WTC11 (cell line): ENCODE measurements around the gene SSBP2.

Experiments
- CREM ChIP-seq: sonication (generic); formaldehyde crosslinking; IDR thresholded peaks from 2 replicates; pipeline ENCODE4 v1.8.1; 2022; ENCODE audit warnings: mild to moderate bottlenecking, missing genetic modification reagents, moderate library complexity
- ETV6 ChIP-seq: sonication (generic); formaldehyde crosslinking; IDR thresholded peaks from 2 replicates; pipeline ENCODE4 v1.8.1; 2022; ENCODE audit warnings: mild to moderate bottlenecking, missing genetic modification reagents
- GABPB1 ChIP-seq: sonication (generic); formaldehyde crosslinking; IDR thresholded peaks from 2 replicates; pipeline ENCODE4 v1.8.1; 2023; ENCODE audit warnings: mild to moderate bottlenecking, missing genetic modification reagents
- MXD4 ChIP-seq: fragments of 250-450 bp; sonication (Bioruptor Pico); IDR thresholded peaks from 2 replicates; pipeline ENCODE4 v1.8.0; 2021; ENCODE audit warnings: mild to moderate bottlenecking, moderate library complexity, borderline replicate concordance
- NR2C2 ChIP-seq: sonication (generic); formaldehyde crosslinking; IDR thresholded peaks from 2 replicates; pipeline ENCODE4 v1.8.0; 2022; ENCODE audit warnings: mild to moderate bottlenecking, missing genetic modification reagents
- ZNF263 ChIP-seq: sonication (generic); formaldehyde crosslinking; IDR thresholded peaks from 2 replicates; pipeline ENCODE4 v1.8.1; 2022; ENCODE audit warnings: low read depth, mild to moderate bottlenecking, moderate library complexity, missing genetic modification reagents
- ZNF671 ChIP-seq: fragments of 250-450 bp; sonication (Bioruptor Pico); IDR thresholded peaks from 2 replicates; pipeline ENCODE4 v1.8.0; 2021; ENCODE audit warnings: mild to moderate bottlenecking
- TF ChIP-seq, protein P1 (sequence below): sonication (generic); formaldehyde crosslinking; IDR thresholded peaks from 2 replicates; pipeline ENCODE4 v1.8.1; 2022; ENCODE audit warnings: mild to moderate bottlenecking, missing genetic modification reagents, moderate library complexity, borderline replicate concordance
- TF ChIP-seq, protein P2 (sequence below): sonication (generic); formaldehyde crosslinking; IDR thresholded peaks from 2 replicates; pipeline ENCODE4 v1.8.0; 2022; ENCODE audit warnings: mild to moderate bottlenecking, missing genetic modification reagents
- TF ChIP-seq, protein P3 (sequence below): fragments of 200-600 bp; IDR thresholded peaks from 2 replicates; pipeline ENCODE4 v1.8.0; 2022; ENCODE audit warnings: antibody characterized with exemption
- TF ChIP-seq, protein P4 (sequence below): sonication (generic); formaldehyde crosslinking; IDR thresholded peaks from 2 replicates; pipeline ENCODE4 v1.8.1; 2023; ENCODE audit warnings: mild to moderate bottlenecking, missing genetic modification reagents

DNA sequence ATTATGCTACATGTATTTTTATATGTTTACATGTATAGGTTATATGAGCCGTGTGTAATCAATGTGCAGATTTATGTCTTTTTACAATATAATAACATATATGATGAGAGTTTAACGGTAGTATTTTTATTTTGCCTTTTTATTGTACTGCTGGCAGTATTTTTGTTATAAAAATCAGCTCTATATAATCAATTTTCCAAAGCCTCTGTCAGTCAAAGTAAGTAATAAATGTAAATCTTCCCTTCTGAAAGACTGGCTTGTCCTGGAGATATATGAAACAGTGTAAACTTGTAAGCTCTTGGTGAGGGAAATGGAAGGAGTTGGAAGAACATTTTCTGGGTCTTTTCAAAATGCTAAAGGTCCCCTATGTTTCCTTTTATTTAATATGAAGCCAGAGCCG is 173.8 kb downstream of the SSBP2 start:
- TF ChIP-seq ZNF671 (no peak), GABPB1 (CRISPR knock-in tag) (no peak), ZNF263 (CRISPR knock-in tag) (no peak), ETV6 (CRISPR knock-in tag) (no peak), MXD4 (no peak), NR2C2 (CRISPR knock-in tag) (no peak), CREM (CRISPR knock-in tag) (no peak)
- TF ChIP-seq, protein P1, sequence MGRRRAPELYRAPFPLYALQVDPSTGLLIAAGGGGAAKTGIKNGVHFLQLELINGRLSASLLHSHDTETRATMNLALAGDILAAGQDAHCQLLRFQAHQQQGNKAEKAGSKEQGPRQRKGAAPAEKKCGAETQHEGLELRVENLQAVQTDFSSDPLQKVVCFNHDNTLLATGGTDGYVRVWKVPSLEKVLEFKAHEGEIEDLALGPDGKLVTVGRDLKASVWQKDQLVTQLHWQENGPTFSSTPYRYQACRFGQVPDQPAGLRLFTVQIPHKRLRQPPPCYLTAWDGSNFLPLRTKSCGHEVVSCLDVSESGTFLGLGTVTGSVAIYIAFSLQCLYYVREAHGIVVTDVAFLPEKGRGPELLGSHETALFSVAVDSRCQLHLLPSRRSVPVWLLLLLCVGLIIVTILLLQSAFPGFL (CRISPR knock-in tag), result no peak
- TF ChIP-seq, protein P2, sequence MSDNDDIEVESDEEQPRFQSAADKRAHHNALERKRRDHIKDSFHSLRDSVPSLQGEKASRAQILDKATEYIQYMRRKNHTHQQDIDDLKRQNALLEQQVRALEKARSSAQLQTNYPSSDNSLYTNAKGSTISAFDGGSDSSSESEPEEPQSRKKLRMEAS (CRISPR knock-in tag), result no peak
- TF ChIP-seq, protein P3, sequence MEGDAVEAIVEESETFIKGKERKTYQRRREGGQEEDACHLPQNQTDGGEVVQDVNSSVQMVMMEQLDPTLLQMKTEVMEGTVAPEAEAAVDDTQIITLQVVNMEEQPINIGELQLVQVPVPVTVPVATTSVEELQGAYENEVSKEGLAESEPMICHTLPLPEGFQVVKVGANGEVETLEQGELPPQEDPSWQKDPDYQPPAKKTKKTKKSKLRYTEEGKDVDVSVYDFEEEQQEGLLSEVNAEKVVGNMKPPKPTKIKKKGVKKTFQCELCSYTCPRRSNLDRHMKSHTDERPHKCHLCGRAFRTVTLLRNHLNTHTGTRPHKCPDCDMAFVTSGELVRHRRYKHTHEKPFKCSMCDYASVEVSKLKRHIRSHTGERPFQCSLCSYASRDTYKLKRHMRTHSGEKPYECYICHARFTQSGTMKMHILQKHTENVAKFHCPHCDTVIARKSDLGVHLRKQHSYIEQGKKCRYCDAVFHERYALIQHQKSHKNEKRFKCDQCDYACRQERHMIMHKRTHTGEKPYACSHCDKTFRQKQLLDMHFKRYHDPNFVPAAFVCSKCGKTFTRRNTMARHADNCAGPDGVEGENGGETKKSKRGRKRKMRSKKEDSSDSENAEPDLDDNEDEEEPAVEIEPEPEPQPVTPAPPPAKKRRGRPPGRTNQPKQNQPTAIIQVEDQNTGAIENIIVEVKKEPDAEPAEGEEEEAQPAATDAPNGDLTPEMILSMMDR, result no peak
- TF ChIP-seq, protein P4, sequence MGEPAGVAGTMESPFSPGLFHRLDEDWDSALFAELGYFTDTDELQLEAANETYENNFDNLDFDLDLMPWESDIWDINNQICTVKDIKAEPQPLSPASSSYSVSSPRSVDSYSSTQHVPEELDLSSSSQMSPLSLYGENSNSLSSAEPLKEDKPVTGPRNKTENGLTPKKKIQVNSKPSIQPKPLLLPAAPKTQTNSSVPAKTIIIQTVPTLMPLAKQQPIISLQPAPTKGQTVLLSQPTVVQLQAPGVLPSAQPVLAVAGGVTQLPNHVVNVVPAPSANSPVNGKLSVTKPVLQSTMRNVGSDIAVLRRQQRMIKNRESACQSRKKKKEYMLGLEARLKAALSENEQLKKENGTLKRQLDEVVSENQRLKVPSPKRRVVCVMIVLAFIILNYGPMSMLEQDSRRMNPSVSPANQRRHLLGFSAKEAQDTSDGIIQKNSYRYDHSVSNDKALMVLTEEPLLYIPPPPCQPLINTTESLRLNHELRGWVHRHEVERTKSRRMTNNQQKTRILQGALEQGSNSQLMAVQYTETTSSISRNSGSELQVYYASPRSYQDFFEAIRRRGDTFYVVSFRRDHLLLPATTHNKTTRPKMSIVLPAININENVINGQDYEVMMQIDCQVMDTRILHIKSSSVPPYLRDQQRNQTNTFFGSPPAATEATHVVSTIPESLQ (CRISPR knock-in tag), result no peak
